Left lung (tissue), 10 donors: ENCODE results near the gene PAIP2B. TPM values are rescaled to one million over a fixed set of nuclear protein-coding genes. Genes with fewer than 3 reads are reported as not detected.

Experiments
- ATAC-seq: fragments of 200-7000 bp; cut with Tn5 transposase; one replicate; pipeline ENCODE4 v1.9.1; 2020; ENCODE audit warnings: moderate library complexity
- DNase-seq, 4 donors: peaks; one replicate each; pipeline ENCODE4 v3.0.0-alpha.2; 2013 to 2020
- H3K27ac ChIP-seq, 2 donors: fragments of 200-600 bp; sonication (generic) in 1 of 2; one replicate each; pipeline versions ENCODE4 v1.5.0 to v1.8.0; 2020 to 2021
- H3K27me3 ChIP-seq, 2 donors: fragments of 200-600 bp; sonication (generic) in 1 of 2; one replicate each; pipeline versions ENCODE4 v1.5.0 to v1.8.0; 2020 to 2021
- H3K36me3 ChIP-seq, 2 donors: fragments of 200-600 bp; sonication (generic) in 1 of 2; one replicate each; pipeline versions ENCODE4 v1.5.0 to v1.8.0; 2020 to 2021
- H3K4me1 ChIP-seq, 2 donors: fragments of 200-600 bp; one replicate each; pipeline ENCODE4 v1.8.0; 2021
- H3K4me3 ChIP-seq, 2 donors: fragments of 200-600 bp; sonication (generic) in 1 of 2; one replicate each; pipeline versions ENCODE4 v1.5.0 to v1.8.0; 2020 to 2021; ENCODE audit warnings: mild to moderate bottlenecking in 1 of 2
- H3K9me3 ChIP-seq, 2 donors: fragments of 200-600 bp; sonication (generic) in 1 of 2; one replicate each; pipeline versions ENCODE4 v1.5.0 to v1.8.0; 2020 to 2021
- CTCF ChIP-seq, 2 donors: fragments of 200-600 bp; sonication (generic) in 1 of 2; IDR thresholded peaks; one replicate each; pipeline versions ENCODE4 v1.5.0 to v1.8.0; 2021; ENCODE audit warnings: antibody characterized with exemption in 2 of 2
- intact Hi-C, 2 donors: fragments of 100-400 bp; cut with DNase I; formaldehyde crosslinking; loops; one replicate each; pipeline versions ENCODE4 v1.11.2 to v1.14.2; 2022
- polyA plus RNA-seq, 6 donors: library from polyadenylated mRNA; unstranded; fragments of 120-200 nt; gene quantifications; one replicate each; pipeline ENCODE4 v1.2.1, GENCODE V29; 2013; ENCODE audit not compliant: insufficient read length in 6 of 6
- total RNA-seq, 2 donors: library from RNA; stranded (reverse); fragmentation: NEBNext Ultra II Directional; extraction: Animal tissue kit (Norgen Biotek cat#: 25700); gene quantifications; one replicate each; pipeline ENCODE4 v1.2.1, GENCODE V29; 2021
- donor health status: DM: no; HTN: yes; CAD: no.
- donor health status: DM: no; HTN: no; CAD: no.

PAIP2B gene
- total and polyA plus RNA-seq, 8 donors: 4.6 to 11.5 (median 9.7) TPM

GRCh38 chr2:71261534-71261933, 34.6 kb upstream of the PAIP2B start:
- H3K27me3 ChIP-seq: no peaks in the 10 kb centered on the region
- intact Hi-C loops: no loop called here
- no peaks in the 10 kb centered on the region for H3K9me3 ChIP-seq
- TF ChIP-seq CTCF (IDR thresholded peaks at IDR 0.05): no peak
- DNase-seq (no peak), ATAC-seq (peak; percentile 41)
- H3K4me3 ChIP-seq: no peak overlapping the region
- no peak overlapping the region for H3K27ac ChIP-seq
- H3K36me3 ChIP-seq: no peaks in the 10 kb centered on the region
- H3K4me1 ChIP-seq: no peaks in the 10 kb centered on the region

- Histone ChIP-seq H3K4me3 (no peak overlapping the region), H3K36me3 (no peaks in the 10 kb centered on the region), H3K27me3 (no peaks in the 10 kb centered on the region), H3K27ac (no peak overlapping the region), H3K9me3 (no peaks in the 10 kb centered on the region), H3K4me1 (no peaks in the 10 kb centered on the region)
- TF ChIP-seq CTCF (IDR thresholded peaks at IDR 0.05): no peak
- DNase-seq (no peak), ATAC-seq (no peak)
- intact Hi-C loops: no loop called here
These were observed 29.5 kb upstream of the PAIP2B start for GRCh38 chr2:71256421-71256820.

- Histone ChIP-seq H3K36me3 (no peaks in the 10 kb centered on the region), H3K27me3 (no peaks in the 10 kb centered on the region), H3K27ac (no peak overlapping the region), H3K4me1 (no peaks in the 10 kb centered on the region), H3K4me3 (no peak overlapping the region), H3K9me3 (no peaks in the 10 kb centered on the region)
- intact Hi-C loops: no loop called here
- no peak for TF ChIP-seq CTCF (IDR thresholded peaks at IDR 0.05)
- no peak for DNase-seq
- no peak for ATAC-seq
These were observed 27.9 kb upstream of the PAIP2B start for GRCh38 chr2:71254776-71255175.

- Histone ChIP-seq H3K27me3 (no peaks in the 10 kb centered on the region), H3K36me3 (no peaks in the 10 kb centered on the region), H3K4me1 (no peaks in the 10 kb centered on the region), H3K4me3 (no peak overlapping the region), H3K27ac (no peak overlapping the region), H3K9me3 (no peaks in the 10 kb centered on the region)
- intact Hi-C loops: no loop called here
- TF ChIP-seq CTCF (IDR thresholded peaks at IDR 0.05): no peak
- DNase-seq (no peak), ATAC-seq (no peak)
These were observed 27.2 kb upstream of the PAIP2B start for GRCh38 chr2:71254078-71254477.

GRCh38 chr2:71253476-71253875, 26.6 kb upstream of the PAIP2B start:
- no peaks in the 10 kb centered on the region for H3K36me3 ChIP-seq
- H3K4me1 ChIP-seq: no peaks in the 10 kb centered on the region
- H3K4me3 ChIP-seq: no peak overlapping the region
- no peak for TF ChIP-seq CTCF (IDR thresholded peaks at IDR 0.05)
- intact Hi-C loops: no loop called here
- ATAC-seq (no peak), DNase-seq (no peak)
- H3K27me3 ChIP-seq: no peaks in the 10 kb centered on the region
- no peak overlapping the region for H3K27ac ChIP-seq
- no peaks in the 10 kb centered on the region for H3K9me3 ChIP-seq
